Islet of Langerhans (tissue), 1 donor: ENCODE data around the gene THSD4.

Source experiments
- FAIRE-seq: peaks from one replicate; lab custom pipeline; 2011; peaks lifted over from hg19 to GRCh38; lab: Jason Lieb, UNC

The THSD4 gene

DNA sequence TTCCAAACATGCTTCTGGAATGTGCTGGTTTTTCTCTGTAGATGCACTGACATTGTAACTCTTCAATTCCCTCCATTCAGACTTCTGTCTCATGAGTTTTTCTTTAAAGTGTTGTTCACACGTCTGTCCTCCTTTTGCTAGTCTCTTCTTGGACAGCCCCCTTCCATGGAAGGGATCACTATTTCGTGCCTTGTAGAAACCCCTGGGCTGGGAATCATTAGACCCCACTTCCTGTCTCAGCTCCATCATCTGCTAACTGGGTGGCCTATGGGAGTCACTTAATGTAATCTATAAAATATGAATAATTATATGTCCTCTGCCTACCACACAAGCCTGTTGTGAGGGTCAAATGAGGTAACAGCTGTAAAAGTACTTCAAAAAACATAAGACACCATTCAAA lies 110.6 kb downstream of the THSD4 start:
- FAIRE-seq = no peak

GRCh38 chr15:71226536-71227455 lies 111.5 kb downstream of the THSD4 start:
- FAIRE-seq = no peak

DNA sequence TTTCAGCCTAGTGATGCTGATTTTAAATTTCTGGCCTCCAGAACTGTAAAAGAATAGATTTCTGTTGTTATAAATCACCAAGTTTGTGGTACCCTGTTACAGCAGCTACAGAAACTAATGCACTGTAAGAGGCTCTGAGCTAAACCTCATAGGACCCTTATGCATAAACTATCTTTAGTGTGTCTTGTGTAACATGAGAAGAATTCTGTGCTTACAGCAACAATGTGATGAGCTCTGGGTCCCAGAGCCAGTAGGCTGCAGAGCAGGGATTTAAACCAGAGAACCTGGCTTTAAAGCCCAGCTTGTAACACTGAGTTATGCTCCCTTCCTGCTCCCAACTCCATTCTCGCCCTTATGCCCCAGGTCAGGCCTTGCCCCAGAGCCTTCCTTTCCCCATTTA lies 113.1 kb downstream of the THSD4 start:
- no peak for FAIRE-seq

DNA sequence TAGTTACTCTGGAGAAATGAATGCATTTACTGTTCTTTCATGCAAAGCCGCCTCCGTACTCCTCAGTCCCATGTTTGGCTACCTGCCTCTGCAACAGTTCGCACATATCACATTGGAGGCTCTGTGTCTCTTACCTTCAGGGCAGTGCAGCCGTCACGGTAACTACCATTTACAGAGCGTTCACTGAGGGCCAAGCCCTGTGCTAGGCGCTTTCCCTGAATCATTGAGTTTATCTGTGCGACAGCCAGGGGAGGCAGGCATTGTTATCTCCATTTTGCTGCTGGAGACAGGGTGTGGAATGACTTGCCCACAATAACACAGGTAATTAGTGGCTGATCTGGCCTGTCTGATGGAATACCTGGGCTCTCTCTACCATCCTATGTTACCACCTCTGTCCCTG lies 115.0 kb downstream of the THSD4 start:
- FAIRE-seq = no peak

DNA sequence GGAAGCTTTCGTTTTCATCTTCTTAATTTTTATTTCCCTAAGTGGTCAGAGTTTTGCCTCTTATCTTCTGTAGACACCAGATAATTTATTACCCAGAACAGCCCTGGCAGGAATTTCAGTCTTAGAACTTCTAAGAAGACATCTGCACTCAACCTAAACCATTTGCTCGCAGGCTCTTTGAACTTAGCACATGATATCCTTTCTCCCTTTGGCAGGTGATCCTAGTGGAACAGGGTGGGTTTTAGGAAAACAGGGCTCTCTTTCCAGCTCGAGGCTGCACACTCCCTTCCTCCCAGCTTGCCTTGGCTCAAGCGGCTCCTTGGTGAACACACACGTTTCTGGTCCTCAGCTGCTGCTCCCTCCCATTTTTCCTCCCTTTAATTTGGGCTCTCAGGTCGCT lies 116.5 kb downstream of the THSD4 start:
- FAIRE-seq = no peak

DNA sequence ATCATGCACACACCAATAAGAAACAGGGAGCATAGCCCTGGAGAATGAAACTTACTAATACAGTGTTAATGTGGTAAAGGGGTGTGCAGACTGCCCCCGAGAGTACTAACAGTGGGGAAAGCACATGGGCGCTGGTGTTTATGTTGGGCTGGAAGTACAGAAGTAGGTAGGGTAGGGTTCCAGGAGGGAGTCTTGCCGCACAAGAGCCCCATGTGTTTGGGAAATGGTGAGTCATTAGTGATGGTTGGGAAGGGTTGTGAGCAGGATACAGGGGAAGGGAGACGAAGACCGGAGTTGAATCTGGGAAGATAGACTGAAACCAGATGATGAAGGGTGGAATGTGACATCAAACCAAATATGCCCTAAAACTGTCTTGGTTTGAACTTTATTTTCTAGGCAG lies 117.1 kb downstream of the THSD4 start:
- FAIRE-seq = no peak

DNA sequence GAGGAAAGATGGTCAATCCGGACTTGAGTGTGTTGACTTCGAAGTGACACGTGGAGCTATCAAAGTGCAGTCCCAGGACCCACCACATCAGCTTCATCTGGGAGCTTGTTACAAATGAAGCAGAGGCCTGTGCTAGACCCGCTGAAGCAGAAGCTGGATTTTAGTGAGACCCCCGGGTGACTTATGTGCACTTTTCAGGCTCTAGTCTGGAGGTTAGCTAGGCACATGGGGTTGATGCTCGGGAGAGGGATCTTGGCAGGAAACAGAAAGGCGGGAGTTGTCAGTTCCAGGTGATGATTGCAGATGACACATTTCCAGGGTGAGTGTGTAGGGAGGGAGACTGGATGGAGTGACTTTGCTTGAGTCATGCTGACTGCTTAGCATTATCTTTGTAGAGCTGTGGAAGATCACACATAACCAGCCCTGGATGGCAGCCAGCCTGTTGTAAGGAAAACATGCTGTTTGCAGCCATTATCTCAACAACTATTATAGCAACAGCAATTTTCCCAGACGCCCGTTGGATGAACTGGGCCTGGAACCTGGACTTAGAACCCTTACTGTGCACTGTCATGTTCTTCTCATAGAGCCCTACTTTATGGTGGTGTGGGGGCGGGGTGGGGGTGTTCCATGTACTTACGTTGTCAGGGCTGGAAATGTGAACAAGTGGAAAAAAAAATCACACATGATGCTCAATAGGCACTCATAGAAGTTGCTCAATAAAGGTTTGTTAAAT lies 122.4 kb downstream of the THSD4 start:
- FAIRE-seq = no peak

DNA sequence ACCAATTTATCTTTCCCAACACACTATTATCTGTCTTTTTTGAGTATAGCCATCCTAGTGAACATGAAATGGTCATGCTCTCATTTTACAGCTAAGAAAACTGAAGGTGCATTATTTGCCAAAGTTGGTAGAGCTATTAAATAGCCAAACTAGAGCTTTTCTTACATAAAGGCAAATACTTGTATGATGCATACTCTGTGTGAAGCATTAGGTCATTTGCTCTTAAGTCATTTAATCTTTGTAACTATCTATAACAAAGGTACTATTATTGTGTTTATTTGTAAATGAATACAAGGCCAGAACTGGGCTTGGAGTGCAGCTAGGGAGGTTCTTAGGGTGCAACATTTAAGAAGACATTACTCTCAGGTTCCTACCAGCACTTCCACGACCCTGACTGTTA lies 123.7 kb downstream of the THSD4 start:
- no peak for FAIRE-seq

DNA sequence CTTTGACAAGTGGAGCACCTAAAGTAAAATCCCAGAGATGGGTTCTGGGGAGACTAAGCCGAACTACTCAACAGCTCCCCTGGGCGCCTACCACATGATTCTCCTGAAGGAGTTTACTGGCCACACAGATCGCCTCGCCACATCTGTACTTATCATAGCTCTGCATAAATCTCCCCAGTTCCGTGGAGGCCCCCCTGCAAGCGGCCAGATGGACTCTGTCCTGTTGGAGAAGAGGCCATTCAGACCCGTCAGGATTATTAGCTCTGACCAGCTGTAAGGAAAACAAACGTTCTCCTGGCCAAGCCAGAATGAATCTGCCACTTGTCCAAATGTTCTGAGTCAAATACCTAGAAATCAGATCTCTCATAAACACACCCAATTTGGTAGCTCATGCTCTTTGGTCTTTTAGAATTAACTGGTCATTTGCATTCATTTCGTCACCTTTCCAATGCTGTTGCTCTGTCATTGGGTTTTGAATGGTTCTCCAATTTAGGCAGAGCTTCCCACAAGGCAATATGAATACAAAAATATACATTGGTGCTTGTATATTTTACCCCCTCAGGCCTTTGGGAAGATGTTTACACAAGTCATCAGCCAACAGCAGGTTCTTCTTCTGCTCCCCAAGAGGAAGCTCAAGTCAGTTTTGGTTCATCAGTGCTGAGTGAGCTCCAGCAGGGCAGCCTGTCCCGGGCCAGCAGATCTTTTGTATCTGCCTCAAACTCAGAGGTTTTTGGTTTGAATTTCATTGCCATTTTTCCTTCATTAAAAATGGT lies 124.5 kb downstream of the THSD4 start:
- no peak for FAIRE-seq

GRCh38 chr15:71242292-71242691 lies 127.0 kb downstream of the THSD4 start:
- no peak for FAIRE-seq

DNA sequence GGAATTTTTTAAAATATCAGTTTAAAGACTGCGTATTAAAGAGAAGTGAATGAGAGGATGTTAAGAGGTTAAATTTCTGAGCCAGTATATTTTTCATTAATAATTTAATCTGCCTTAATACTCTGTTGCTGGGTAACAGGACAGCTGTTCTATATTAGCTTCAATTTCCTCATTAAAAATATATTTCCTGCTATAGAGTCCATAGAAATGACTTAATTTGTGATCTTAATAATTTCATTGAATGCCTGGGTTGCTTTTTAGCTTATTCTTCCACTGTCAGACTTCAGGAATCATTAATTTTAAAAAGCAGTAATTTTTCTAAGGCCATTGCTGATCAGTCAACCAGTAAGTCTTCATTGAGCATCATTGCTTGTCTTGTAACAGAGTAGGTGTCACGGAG lies 129.0 kb downstream of the THSD4 start:
- no peak for FAIRE-seq

DNA sequence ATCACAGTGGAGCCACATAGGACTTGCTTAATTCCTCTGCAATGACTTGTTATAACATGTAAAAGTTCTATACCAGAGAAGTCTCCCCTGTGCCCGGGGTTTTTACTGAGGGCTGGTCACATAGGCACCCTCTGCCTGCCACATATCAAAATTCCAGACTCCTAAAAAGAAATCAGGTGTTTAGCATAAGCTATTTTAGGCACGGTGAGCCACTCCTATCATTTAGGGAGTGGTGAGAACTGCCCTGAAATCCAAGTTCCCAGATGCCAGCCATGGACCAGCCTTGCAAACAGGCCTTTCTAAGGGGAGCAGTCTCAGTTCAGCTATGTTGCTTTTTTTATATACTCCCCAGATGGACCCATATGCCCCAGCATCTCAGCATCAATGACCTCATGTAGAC lies 130.3 kb downstream of the THSD4 start:
- no peak for FAIRE-seq

- no peak for FAIRE-seq
Measured at GRCh38 chr15:71248386-71248785, 133.1 kb downstream of the THSD4 start.

DNA sequence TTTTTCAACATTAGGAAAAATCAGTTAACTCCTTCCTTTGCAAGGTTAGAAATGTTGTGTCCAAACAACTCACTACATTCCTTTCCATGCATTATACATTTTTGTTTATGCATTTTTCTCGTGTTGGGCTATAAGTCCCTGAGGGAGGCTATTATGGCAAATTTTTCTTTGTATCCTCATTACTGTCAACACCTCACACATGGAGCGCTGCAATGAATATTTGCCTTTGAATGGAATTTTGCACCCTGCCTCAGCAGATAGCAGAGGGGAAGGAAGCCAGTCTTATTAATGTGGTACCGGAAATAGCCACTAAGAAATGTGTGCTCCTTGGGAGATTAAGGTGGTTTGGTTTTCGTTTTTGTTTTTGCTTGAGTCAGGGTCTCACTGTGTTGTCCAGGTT lies 134.7 kb downstream of the THSD4 start:
- no peak for FAIRE-seq

DNA sequence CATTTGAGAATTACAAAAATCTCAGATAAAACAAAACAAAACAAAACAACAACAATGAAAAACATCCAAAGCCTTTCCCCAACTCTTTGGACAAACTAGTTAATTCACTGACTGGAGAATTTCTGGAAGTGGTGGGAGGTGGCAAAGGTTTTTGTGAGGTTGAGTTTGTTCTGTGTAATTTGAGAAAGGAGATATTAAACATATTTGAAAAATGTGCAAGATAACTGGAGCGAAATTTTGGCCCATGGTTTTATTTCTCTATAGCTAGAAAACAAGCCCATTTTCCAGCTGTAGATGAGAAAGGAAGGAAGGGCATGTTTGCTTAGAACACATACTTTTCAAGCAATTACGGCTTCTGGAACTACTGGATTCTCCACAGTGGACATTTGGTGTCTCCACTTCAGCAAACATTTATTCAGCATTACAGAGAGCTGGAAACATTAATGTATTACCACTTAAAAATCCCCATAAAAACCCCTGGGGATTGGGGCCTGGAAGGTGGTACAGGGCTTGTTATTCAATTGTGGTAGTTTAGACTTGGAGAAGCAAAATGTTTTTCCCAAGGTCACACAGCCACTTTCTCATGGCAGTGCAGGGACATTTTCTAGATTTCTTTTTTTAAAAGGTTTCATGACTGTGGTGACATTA lies 135.8 kb downstream of the THSD4 start:
- peak; percentile 56 for FAIRE-seq

GRCh38 chr15:71251584-71252043 lies 136.3 kb downstream of the THSD4 start:
- FAIRE-seq = peak; percentile 24

- no peak for FAIRE-seq
Measured at GRCh38 chr15:71252044-71252739, 136.9 kb downstream of the THSD4 start.

DNA sequence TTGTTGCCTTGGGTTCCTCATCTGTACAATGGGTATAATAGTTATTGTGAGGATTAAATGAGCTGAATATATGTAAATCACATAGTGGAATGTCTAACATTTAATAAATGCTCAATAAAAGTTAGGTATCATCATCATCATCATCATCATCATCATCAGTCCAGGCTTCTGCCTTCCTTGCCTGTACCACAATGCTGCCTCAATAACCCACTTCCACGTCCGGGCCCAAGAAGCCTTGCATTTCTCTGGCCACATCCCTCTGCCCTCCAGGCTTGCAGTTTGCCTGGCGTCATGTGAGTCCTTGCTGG lies 137.4 kb downstream of the THSD4 start:
- FAIRE-seq = no peak

GRCh38 chr15:71254491-71254890 lies 139.2 kb downstream of the THSD4 start:
- no peak for FAIRE-seq

DNA sequence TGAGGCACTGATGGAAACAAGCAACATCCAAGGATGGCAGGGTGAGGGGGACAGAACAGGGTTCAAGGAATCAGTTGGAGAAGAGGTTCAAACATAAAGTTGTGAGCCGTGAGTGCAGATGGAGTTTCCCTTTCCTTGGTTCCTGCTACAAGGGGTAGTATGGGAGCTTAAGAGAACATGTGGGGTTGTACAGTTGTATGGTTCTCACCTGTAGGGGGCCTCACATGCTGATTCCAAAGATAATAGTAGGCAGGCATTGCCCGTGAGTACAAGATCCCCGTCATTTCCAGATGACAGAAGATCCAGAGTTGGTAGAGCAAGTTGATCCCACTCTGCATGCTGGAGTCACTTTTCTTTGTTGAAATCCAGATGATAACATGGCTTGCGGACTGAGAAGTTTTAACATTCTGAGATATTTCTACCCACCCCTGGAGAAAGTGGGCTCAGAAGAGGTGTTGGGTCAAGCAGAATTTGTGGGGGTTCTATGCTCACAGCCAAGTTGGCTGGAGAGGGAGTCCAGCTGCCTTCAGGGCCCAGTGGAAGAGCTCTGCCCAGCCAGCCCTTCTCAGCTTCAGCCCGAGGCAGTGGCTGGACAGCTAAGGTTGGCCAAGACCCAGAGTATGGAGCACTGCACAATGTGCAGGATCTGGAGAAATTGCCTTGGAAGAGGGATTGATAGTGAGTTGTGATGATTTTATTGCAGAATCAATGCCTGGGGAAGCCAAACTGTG lies 141.8 kb downstream of the THSD4 start:
- FAIRE-seq = no peak

DNA sequence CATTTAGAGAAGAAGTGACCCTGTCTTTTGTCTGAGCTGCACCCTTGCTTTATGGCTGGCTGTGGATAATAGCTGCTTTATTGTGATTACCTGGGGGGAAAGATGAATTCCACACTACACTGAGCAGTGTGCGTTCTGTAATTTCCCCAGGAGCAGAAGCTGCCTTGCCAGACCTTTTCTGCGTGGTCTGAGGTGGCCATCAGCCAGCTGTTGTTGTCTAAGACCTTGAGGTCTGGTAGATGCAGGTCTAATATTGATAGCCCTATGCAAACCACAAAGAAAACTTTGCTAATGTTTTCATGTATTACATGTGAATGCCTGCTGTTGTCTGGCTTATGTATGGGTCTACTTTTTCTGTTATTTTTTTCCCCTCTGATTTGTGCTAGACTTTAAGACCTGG lies 144.6 kb downstream of the THSD4 start:
- no peak for FAIRE-seq
